ENCODE results near the gene CHID1. TPM values are rescaled to one million over a fixed set of nuclear protein-coding genes. Genes with fewer than 3 reads are reported as not detected.

CHID1 gene
- total RNA-seq, 1 donor from 2014 or later = 72.9 TPM

DNA sequence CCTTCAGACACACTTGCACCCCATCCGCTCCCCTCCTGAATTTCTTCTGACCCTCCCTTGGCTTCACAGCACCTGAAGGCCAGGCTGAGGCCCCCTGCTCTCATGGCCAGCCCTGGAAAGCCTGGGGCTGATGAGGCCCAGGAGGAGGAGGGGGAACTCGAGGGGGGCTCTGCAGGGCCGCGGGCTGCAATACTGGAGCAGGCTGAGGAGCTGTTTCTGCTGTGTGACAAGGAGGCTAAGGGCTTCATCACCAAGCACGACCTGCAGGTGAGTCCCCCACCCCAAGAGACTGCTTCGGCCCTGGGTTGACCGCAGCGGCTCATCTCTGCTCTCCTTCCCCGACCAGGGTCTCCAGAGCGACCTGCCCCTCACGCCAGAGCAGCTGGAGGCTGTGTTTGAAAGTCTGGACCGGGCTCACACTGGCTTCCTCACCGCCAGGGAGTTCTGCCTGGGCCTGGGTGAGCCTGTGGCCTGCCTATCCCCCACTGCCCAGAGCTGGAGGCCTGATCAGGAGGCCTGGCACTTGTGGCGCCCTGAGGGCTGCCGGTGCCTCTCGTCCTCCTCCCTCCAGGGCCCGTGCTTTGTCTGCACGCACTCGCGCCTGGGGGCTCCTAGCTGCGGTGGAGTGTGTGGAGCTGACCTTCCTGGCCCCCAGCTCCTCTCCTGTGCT lies 82.0 kb downstream of the CHID1 start:
- DNase-seq (ENCODE audit: extremely low spot score in 2 of 2) = no peak
- Histone ChIP-seq H3K27ac (no peak overlapping the region), H3K27me3 (no peaks in the 10 kb centered on the region), H3K9me3 (no peaks in the 10 kb centered on the region), H3K4me3 (peak overlapping the region in 1 of 2 donors; percentile 42), H3K4me1 (peaks cover 65% of the 10 kb centered on the region), H3K36me3 (peaks cover 0 to 17% of the 10 kb centered on the region in 2 donors)
- TF ChIP-seq POLR2A (IDR thresholded peaks at IDR 0.05) (no peak), POLR2AphosphoS5 (IDR thresholded peaks at IDR 0.05; ENCODE audit: insufficient read depth in 1 of 2, low read depth in 1 of 2) (no peak)
- TF ChIP-seq, protein P1, sequence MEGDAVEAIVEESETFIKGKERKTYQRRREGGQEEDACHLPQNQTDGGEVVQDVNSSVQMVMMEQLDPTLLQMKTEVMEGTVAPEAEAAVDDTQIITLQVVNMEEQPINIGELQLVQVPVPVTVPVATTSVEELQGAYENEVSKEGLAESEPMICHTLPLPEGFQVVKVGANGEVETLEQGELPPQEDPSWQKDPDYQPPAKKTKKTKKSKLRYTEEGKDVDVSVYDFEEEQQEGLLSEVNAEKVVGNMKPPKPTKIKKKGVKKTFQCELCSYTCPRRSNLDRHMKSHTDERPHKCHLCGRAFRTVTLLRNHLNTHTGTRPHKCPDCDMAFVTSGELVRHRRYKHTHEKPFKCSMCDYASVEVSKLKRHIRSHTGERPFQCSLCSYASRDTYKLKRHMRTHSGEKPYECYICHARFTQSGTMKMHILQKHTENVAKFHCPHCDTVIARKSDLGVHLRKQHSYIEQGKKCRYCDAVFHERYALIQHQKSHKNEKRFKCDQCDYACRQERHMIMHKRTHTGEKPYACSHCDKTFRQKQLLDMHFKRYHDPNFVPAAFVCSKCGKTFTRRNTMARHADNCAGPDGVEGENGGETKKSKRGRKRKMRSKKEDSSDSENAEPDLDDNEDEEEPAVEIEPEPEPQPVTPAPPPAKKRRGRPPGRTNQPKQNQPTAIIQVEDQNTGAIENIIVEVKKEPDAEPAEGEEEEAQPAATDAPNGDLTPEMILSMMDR (IDR thresholded peaks at IDR 0.05) = no peak
- intact Hi-C loops (cut with DNase I) = no loop called here

DNA sequence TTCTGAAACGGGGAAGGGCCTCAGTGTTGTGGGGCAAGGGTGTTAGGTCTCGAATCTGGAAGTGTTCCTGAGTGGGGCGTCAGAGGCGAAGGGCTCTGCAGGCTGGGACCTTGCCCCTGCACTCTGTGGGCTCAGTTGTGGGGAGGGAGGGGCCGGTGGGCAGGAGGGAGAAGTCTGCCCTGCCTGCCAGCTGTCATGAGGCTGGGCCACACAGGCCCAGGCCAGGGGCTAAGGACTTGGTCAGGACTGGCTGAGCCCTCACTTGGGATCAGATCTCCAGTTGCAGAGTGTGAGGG lies 82.8 kb downstream of the CHID1 start, which contains the start of gene CRACR2B:
Gene CRACR2B (plus strand): TSS at position 23 of the 296 bp plus-strand sequence. CDS start 689 bp downstream, outside the sequence.
- intact Hi-C loops (cut with DNase I) = no loop called here
- no peak within 1 kb of the TSS for H3K27ac ChIP-seq
- peaks cover 61% of the 10 kb centered on the region for H3K4me1 ChIP-seq
- peak within 1 kb of the TSS; percentile 33 to 36 for H3K4me3 ChIP-seq
- DNase-seq (ENCODE audit: extremely low spot score in 2 of 2) = no peak
- TF ChIP-seq POLR2A (IDR thresholded peaks at IDR 0.05) = no peak
- no peak for TF ChIP-seq POLR2AphosphoS5 (IDR thresholded peaks at IDR 0.05; ENCODE audit: insufficient read depth in 1 of 2, low read depth in 1 of 2)
- TF ChIP-seq, protein P1 (IDR thresholded peaks at IDR 0.05) = no peak
- peaks cover 0 to 22% of the 10 kb centered on the region in 2 donors for H3K36me3 ChIP-seq
- no peaks in the 10 kb centered on the region for H3K27me3 ChIP-seq
- no peaks in the 10 kb centered on the region for H3K9me3 ChIP-seq

DNA sequence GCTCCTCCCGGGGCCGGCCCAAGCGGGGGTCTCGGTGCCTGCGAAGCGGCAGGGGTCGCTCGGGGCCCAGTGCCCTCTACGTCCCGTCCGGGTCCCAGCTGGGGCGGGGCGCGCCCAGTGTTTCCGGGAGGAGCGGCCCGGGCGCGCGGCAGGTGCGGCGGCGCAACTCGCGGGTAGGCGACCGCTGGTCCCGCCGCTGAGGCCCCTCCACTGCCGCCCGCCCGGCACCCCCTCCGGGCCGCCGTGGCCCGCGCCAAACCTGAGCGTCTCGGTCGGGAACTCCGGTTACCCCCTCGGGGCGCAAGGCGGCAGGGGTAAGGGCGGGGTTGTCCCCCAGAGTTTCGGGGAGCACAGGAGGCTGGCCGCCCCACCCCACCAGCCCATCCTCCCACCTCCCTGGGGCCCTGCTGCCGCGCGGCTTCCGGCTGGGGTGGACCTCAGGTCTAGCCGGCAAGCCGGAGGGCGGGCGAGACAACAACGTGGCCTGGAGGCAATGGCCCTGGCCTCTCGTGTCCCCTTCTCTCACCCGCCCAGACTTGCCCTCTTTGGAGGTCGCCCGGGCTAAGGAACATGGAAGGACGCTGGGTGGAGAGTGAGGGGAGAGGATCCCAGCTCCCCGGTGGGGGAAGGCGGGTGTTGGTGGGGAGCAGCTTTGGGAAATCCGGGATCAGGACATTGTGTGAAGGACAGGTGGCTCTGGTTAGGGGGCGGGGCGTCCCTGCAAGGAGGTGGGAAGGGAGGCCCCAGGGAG lies 83.3 kb downstream of the CHID1 start:
- Histone ChIP-seq H3K36me3 (peaks cover 0 to 27% of the 10 kb centered on the region in 2 donors), H3K27me3 (no peaks in the 10 kb centered on the region), H3K4me3 (peak overlapping the region; percentile 33 to 36), H3K4me1 (peaks cover 59% of the 10 kb centered on the region), H3K27ac (no peak overlapping the region), H3K9me3 (no peaks in the 10 kb centered on the region)
- intact Hi-C loops (cut with DNase I) = no loop called here
- TF ChIP-seq POLR2A (IDR thresholded peaks at IDR 0.05) = no peak
- TF ChIP-seq POLR2AphosphoS5 (IDR thresholded peaks at IDR 0.05; ENCODE audit: insufficient read depth in 1 of 2, low read depth in 1 of 2) = no peak
- TF ChIP-seq, protein P1 (IDR thresholded peaks at IDR 0.05) = no peak
- DNase-seq (ENCODE audit: extremely low spot score in 2 of 2) = no peak

DNA sequence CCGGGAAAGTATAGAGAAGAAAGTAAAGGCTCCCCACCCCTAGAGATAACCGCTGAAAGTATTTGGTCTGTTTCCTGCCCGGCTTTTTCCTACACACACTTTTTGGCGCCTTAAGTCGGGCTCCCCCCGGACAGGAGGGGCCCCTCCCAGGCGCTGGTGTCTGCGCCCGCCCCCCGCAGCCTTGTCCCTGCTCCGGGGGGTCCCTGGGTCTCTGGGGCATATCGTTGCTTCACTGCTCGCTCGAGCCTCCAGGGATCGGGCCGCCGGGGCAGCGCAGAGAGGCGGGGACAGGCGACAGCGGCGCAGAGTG lies 83.8 kb downstream of the CHID1 start:
- H3K27me3 ChIP-seq = no peaks in the 10 kb centered on the region
- no peaks in the 10 kb centered on the region for H3K9me3 ChIP-seq
- H3K4me1 ChIP-seq = peaks cover 59% of the 10 kb centered on the region
- H3K36me3 ChIP-seq = peaks cover 0 to 28% of the 10 kb centered on the region in 2 donors
- no peak for DNase-seq (ENCODE audit: extremely low spot score in 2 of 2)
- intact Hi-C loops (cut with DNase I) = no loop called here
- H3K27ac ChIP-seq = no peak overlapping the region
- H3K4me3 ChIP-seq = peak overlapping the region; percentile 33 to 36
- TF ChIP-seq POLR2AphosphoS5 (IDR thresholded peaks at IDR 0.05; ENCODE audit: insufficient read depth in 1 of 2, low read depth in 1 of 2) (no peak), POLR2A (IDR thresholded peaks at IDR 0.05) (no peak)
- TF ChIP-seq, protein P1 (IDR thresholded peaks at IDR 0.05) = no peak

DNA sequence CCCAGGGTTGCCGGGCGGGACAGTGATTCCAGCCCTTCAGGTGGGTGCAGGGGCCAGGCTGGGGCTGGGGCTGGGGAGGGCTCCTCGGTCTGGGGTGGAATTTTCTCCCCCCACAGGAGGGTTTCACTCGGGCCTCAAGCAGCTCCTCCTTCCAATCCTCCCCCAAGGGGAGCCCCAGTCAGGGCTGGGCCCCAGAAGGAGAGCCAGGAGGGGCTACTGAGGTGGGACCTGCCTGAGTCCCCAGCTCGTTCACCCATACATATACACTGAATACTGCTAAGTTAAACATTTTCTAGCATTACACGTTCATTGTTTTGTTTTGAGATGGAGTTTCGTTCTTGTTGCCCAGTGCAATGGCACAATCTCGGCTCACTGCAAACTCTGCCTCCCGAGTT lies 84.4 kb downstream of the CHID1 start:
- intact Hi-C loops (cut with DNase I) = no loop called here
- Histone ChIP-seq H3K27ac (no peak overlapping the region), H3K4me3 (no peak overlapping the region), H3K4me1 (peaks cover 59% of the 10 kb centered on the region), H3K9me3 (no peaks in the 10 kb centered on the region), H3K36me3 (peaks cover 0 to 28% of the 10 kb centered on the region in 2 donors), H3K27me3 (no peaks in the 10 kb centered on the region)
- TF ChIP-seq POLR2A (IDR thresholded peaks at IDR 0.05) (no peak), POLR2AphosphoS5 (IDR thresholded peaks at IDR 0.05; ENCODE audit: insufficient read depth in 1 of 2, low read depth in 1 of 2) (no peak)
- TF ChIP-seq, protein P1 (IDR thresholded peaks at IDR 0.05) = no peak
- no peak for DNase-seq (ENCODE audit: extremely low spot score in 2 of 2)
